BLaER1 treated with 17β-estradiol and CSF1 and Interleukin-3, amounts not matched to agents 10 nM and 100 nM (cell line): Measurements from ENCODE around the gene RRAGA.
"Not testable (repeated sequence)": the region's sequence is repeated elsewhere in the genome, so short reads cannot be mapped to it uniquely, and the experiment has no call there.

Experiments
- H3K27ac ChIP-seq, 11 experiments: shearing (Covaris generic); formaldehyde crosslinking; 2 replicates each; pipeline ENCODE4 v1.8.1; 2022
- H3K27me3 ChIP-seq, 11 experiments: shearing (Covaris generic); formaldehyde crosslinking; 2 replicates each; pipeline ENCODE4 v1.8.1; 2022
- H3K36me3 ChIP-seq, 11 experiments: shearing (Covaris generic); formaldehyde crosslinking; 2 replicates each; pipeline ENCODE4 v1.8.1; 2022
- H3K4me1 ChIP-seq, 10 experiments: shearing (Covaris generic); formaldehyde crosslinking; 2 replicates each; pipeline ENCODE4 v1.8.1; 2022
- H3K4me2 ChIP-seq, 11 experiments: shearing (Covaris generic); formaldehyde crosslinking; 2 replicates each; pipeline ENCODE4 v1.8.1; 2022
- H3K4me3 ChIP-seq, 10 experiments: shearing (Covaris generic); formaldehyde crosslinking; 2 replicates each; pipeline ENCODE4 v1.8.1; 2022
- H3K9ac ChIP-seq, 11 experiments: shearing (Covaris generic); formaldehyde crosslinking; 2 replicates each; pipeline ENCODE4 v1.8.1; 2022
- H3K9me3 ChIP-seq, 11 experiments: shearing (Covaris generic); formaldehyde crosslinking; replicated peaks in 1 of 11; 2 replicates each; pipeline ENCODE4 v1.8.1; 2022
- H4K20me1 ChIP-seq, 11 experiments: shearing (Covaris generic); formaldehyde crosslinking; 2 replicates each; pipeline ENCODE4 v1.8.1; 2022
- Cebpa-rat ChIP-seq, 11 experiments: shearing (Covaris generic); IDR thresholded peaks; 2 replicates each; pipeline ENCODE4 v1.8.1; 2022

RRAGA gene

GRCh38 chr9:19048966-19049916 lies at the start of gene RRAGA:
TSS of gene RRAGA (plus strand) at chr9:19049427. CDS start at chr9:19049660, 233 bp downstream.
- Histone ChIP-seq H3K9ac (peak within 1 kb of the TSS; percentile 88 to 96 (median 91)), H3K27me3 (no peaks in the 10 kb centered on the region), H3K4me1 (peaks cover 29 to 44% (median 35%) of the 10 kb centered on the region in 10 experiments), H4K20me1 (peaks cover 14 to 32% (median 23%) of the 10 kb centered on the region in 11 experiments; a peak in 19 of 22 replicates), H3K4me2 (peak within 1 kb of the TSS; percentile 88 to 97 (median 94)), H3K9me3 (peaks cover 0 to 6% (median 0%) of the 10 kb centered on the region in 11 experiments; a peak in 4 of 22 replicates), H3K4me3 (peak within 1 kb of the TSS; percentile 73 to 96 (median 84)), H3K36me3 (peaks cover 0 to 10% (median 0%) of the 10 kb centered on the region in 11 experiments; a peak in 6 of 22 replicates), H3K27ac (peak within 1 kb of the TSS; percentile 73 to 95 (median 88))
- TF ChIP-seq Cebpa-rat (IDR thresholded peaks at IDR 0.05), result no peak

DNA sequence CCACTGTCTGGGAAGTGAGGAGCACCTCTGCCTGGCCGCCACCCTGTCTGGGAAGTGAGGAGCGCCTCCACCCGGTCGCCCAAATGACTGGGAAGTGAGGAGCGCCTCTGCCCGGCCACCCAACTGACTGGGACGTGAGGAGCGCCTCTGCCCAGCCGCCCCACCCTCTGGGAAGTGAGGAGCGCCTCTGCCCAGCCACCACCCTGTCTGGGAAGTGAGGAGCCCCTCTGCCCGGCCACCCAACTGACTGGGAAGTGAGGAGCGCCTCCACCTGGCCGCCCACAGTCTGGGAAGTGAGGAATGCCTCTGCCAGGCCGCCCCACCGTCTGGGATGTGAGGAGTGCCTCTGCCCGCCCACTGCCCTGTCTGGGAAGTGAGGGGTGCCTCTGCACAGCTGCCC lies 49.1 kb upstream of the RRAGA start:
- Histone ChIP-seq H3K9me3 (peaks cover 25 to 50% (median 34%) of the 10 kb centered on the region in 11 experiments), H3K27me3 (no peaks in the 10 kb centered on the region), H3K36me3 (no peaks in the 10 kb centered on the region), H3K9ac (no peak overlapping the region), H3K4me3 (no peak overlapping the region), H3K4me1 (no peaks in the 10 kb centered on the region), H3K27ac (no peak overlapping the region), H4K20me1 (no peaks in the 10 kb centered on the region), H3K4me2 (no peak overlapping the region)
- TF ChIP-seq Cebpa-rat (IDR thresholded peaks at IDR 0.05), result no peak

DNA sequence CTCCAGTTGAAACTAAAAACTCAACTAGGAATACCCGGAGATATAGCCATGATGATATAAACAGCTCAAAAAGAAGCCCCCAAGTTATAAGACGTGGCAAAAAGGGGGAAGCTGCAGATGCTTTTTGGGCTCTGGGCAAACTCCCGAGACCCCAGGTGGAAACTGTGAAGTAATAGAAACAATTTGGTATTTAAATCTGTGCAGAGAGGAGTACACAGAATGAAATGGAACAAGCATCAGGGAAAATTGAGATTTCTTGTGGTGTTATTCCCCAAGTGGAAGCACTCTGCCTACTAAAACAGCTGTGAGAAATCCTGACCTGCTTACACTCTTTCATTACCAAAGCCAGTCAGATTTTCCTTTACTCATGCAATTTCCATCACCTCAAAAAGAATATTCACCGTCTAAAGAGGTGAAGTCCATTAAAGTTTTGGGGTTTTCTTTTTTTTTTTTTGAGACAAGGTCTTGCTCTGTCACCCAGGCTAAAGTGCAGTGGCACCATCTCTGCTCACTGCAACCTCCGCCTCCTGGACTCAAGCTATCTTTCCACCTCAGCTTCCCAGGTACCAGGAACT lies 39.7 kb upstream of the RRAGA start:
- Histone ChIP-seq H3K4me2 (no peak overlapping the region), H3K36me3 (no peaks in the 10 kb centered on the region), H3K4me3 (no peak overlapping the region), H3K27ac (no peak overlapping the region), H3K9ac (no peak overlapping the region), H3K4me1 (no peaks in the 10 kb centered on the region), H3K9me3 (peaks cover 0 to 3% (median 0%) of the 10 kb centered on the region in 11 experiments; a peak in 4 of 22 replicates), H3K27me3 (no peaks in the 10 kb centered on the region), H4K20me1 (no peaks in the 10 kb centered on the region)
- TF ChIP-seq Cebpa-rat (IDR thresholded peaks at IDR 0.05), result no peak

- peak overlapping the region in 2 of 11 experiments; percentile 12 to 30; a peak in 1 of 22 replicates for H3K4me2 ChIP-seq
- TF ChIP-seq Cebpa-rat (IDR thresholded peaks at IDR 0.05), result no peak
- no peak overlapping the region for H3K9ac ChIP-seq
- no peak overlapping the region for H3K4me3 ChIP-seq
- no peaks in the 10 kb centered on the region for H3K27me3 ChIP-seq
- H3K4me1 ChIP-seq, result peaks cover 0 to 7% (median 0%) of the 10 kb centered on the region in 10 experiments; a peak in 1 of 20 replicates
- H4K20me1 ChIP-seq, result no peaks in the 10 kb centered on the region
- no peak overlapping the region for H3K27ac ChIP-seq
- H3K9me3 ChIP-seq, result peaks cover 0 to 10% (median 8%) of the 10 kb centered on the region in 11 experiments; a peak in 10 of 22 replicates
- H3K36me3 ChIP-seq, result no peaks in the 10 kb centered on the region
These were observed 31.0 kb upstream of the RRAGA start for GRCh38 chr9:19018201-19018600.

- H3K27me3 ChIP-seq, result no peaks in the 10 kb centered on the region
- H4K20me1 ChIP-seq, result no peaks in the 10 kb centered on the region
- H3K9ac ChIP-seq, result no peak overlapping the region
- H3K4me1 ChIP-seq, result peaks cover 0 to 7% (median 0%) of the 10 kb centered on the region in 10 experiments; a peak in 1 of 20 replicates
- no peaks in the 10 kb centered on the region for H3K36me3 ChIP-seq
- H3K4me3 ChIP-seq, result no peak overlapping the region
- H3K9me3 ChIP-seq, result peaks cover 0 to 10% (median 8%) of the 10 kb centered on the region in 11 experiments; a peak in 10 of 22 replicates
- H3K4me2 ChIP-seq, result no peak overlapping the region
- no peak overlapping the region for H3K27ac ChIP-seq
- TF ChIP-seq Cebpa-rat (IDR thresholded peaks at IDR 0.05), result no peak
These were observed 28.3 kb upstream of the RRAGA start for GRCh38 chr9:19020886-19021455.

DNA sequence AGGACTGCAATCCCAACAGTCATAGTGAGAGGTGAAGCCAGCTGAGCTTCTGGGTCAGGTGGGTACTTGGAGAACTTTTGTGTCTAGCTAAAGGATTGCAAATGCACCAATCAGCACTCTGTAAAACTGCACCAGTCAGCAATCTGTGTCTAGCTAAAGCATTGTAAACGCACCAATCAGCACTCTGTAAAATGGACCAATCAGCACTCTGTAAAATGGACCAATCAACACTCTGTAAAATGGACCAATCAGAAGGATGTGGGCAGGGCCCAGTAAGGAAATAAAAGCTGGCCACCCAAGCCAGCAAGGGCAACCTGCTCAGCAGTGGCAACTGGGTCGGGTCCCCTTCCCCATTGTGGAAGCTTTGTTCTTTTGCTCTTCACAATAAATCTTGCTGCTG lies 27.6 kb upstream of the RRAGA start:
- H3K4me2 ChIP-seq, H3K4me1 ChIP-seq, H3K9me3 ChIP-seq, H3K27ac ChIP-seq, H4K20me1 ChIP-seq, H3K36me3 ChIP-seq, H3K9ac ChIP-seq, H3K27me3 ChIP-seq, H3K4me3 ChIP-seq: not testable (repeated sequence)

DNA sequence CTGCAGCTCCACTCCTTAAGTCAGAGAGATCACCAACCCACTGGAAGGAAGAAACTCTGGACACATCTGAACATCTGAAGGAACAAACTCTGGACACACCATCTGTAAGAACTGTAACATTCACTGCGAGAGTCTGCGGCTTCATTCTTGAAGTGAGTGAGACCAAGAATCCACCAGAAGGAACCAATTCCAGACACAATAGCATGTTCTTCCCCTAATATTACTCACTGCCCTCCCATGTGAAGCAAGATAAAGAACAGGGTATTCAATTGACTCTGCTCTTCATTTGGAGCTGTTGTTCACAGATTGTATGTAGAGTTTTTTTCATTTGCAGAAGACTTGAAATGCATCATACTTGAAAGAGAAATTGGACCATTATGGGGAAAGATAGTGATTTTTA lies 27.0 kb upstream of the RRAGA start:
- H3K9me3 ChIP-seq, result peaks cover 0 to 10% (median 8%) of the 10 kb centered on the region in 11 experiments; a peak in 10 of 22 replicates
- H3K4me1 ChIP-seq, result peaks cover 0 to 7% (median 0%) of the 10 kb centered on the region in 10 experiments; a peak in 1 of 20 replicates
- H3K4me2 ChIP-seq, result no peak overlapping the region
- no peak overlapping the region for H3K27ac ChIP-seq
- H3K36me3 ChIP-seq, result no peaks in the 10 kb centered on the region
- H3K4me3 ChIP-seq, result no peak overlapping the region
- no peak overlapping the region for H3K9ac ChIP-seq
- H3K27me3 ChIP-seq, result no peaks in the 10 kb centered on the region
- no peak for TF ChIP-seq Cebpa-rat (IDR thresholded peaks at IDR 0.05)
- H4K20me1 ChIP-seq, result no peaks in the 10 kb centered on the region

DNA sequence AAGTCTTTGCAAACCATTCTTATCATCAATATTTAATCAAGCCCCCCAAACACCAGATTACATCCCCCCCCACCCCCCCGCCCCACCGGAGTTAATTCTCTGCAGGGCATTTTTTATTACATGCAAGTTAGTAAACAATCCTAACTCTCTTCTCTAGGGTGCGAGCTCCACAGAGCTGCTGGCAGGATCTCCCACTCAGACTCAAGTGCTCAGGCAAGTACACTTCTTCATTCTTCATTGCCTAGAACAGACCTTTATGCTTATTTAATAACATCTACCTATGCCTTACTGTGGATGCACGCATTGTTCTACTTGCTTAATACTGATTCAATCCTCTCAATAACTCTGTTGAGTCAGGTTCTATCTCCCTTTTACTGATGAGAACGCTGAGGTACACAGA lies 26.1 kb upstream of the RRAGA start:
- no peak overlapping the region for H3K9ac ChIP-seq

GRCh38 chr9:19026375-19026774 lies 22.9 kb upstream of the RRAGA start:
- Histone ChIP-seq H3K27me3 (no peaks in the 10 kb centered on the region), H3K4me3 (no peak overlapping the region), H3K36me3 (no peaks in the 10 kb centered on the region), H3K9ac (no peak overlapping the region), H3K27ac (no peak overlapping the region), H4K20me1 (no peaks in the 10 kb centered on the region), H3K9me3 (peaks cover 0 to 7% (median 6%) of the 10 kb centered on the region in 11 experiments; a peak in 10 of 22 replicates), H3K4me1 (peaks cover 0 to 7% (median 0%) of the 10 kb centered on the region in 10 experiments; a peak in 2 of 20 replicates), H3K4me2 (no peak overlapping the region)
- TF ChIP-seq Cebpa-rat (IDR thresholded peaks at IDR 0.05), result no peak

More for the DNA sequence above, 26.1 kb upstream of the RRAGA start:
- TF ChIP-seq Cebpa-rat (IDR thresholded peaks at IDR 0.05), result no peak
- Histone ChIP-seq H3K4me2 (no peak overlapping the region), H3K27ac (no peak overlapping the region), H3K4me1 (peaks cover 0 to 4% (median 0%) of the 10 kb centered on the region in 10 experiments; a peak in 1 of 20 replicates), H3K4me3 (no peak overlapping the region), H3K9me3 (peaks cover 0 to 10% (median 8%) of the 10 kb centered on the region in 11 experiments; a peak in 10 of 22 replicates), H3K27me3 (no peaks in the 10 kb centered on the region), H3K36me3 (no peaks in the 10 kb centered on the region), H4K20me1 (no peaks in the 10 kb centered on the region)
